HTR-8/SVneo (cell line): ENCODE measurements around the gene DCXR.

ENCODE experiments used
- DNase-seq: peaks from one replicate; pipeline ENCODE4 v3.0.0; 2011; ENCODE audit warnings: low spot score, mixed read lengths; ENCODE audit not compliant: insufficient read length
- FAIRE-seq: peaks from 2 replicates; lab custom pipeline; 2011; peaks lifted over from hg19 to GRCh38; lab: Jason Lieb, UNC

Gene DCXR

DNA sequence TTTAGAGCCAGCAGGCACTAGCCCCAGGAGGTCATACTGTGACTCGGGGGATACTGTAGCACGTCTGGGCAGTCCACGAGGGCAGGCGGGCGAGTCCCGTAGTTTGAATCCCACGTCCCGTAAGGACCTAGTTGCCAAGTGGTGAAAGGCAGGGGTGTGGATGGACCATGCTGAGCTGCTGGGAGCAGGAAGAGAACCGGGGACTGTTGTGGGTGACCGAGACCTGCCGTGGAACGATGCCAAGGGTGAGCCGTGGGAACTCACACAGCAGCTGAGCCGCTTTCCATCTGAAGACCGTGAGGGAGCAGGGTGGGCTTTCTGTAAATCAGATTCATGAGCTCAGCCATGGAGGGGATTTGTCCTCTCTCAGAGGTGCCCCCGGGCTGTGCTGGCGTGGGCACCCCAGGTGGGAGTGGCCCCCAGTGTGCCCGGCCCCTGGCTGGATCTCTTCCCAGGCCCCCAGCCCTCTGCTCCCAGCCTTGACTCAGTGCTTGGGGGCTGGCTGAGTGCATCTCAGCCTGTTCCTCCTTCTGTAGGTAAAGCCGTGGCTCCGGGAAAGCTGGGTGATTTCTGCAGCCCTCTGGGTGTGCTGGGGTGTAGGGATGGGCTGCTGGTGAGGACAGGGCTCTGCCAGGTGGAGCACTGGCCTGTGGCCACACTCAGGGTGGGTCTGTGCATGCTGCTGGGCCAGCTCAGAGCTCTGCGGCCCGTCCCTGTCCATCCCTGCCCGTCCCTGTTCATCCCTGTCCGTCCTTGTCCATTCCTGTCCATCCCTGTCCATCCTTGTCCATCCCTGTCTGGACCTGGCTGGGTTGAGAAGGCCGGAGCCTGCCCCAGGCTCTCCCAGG is 46.4 kb downstream of the DCXR start:
- DNase-seq (no peak), FAIRE-seq (no peak)

DNA sequence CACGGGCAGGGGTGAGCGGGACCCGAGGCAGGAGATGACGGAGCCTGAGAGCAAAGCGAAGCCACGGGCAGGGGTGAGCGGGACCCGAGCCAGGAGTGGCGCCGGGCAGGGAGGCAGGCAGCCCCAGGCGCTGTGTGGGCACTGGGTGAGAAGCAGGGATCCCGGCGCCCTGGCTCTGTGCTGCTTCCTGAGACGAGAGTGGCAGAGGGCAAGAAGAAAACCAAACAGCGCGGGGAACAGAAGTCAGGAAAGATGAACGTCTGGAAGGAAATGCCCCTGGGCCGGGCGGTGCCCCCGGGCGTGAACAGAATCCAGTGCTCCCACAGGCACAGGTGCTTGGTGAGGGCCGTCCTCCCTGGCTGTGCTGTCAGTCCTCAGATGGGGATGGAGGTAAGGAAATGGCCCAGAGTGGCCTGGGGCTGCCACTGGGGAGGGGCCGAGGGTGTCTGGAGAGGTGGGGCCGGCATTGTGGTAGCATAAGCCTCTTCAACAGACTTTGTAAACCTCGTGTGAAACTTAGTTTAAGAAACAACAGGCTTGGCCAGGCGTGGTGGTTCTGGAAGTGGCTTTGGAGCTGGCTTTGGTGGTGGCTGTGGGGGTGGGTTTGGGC is 50.2 kb downstream of the DCXR start:
- FAIRE-seq (no peak), DNase-seq (no peak)

DNA sequence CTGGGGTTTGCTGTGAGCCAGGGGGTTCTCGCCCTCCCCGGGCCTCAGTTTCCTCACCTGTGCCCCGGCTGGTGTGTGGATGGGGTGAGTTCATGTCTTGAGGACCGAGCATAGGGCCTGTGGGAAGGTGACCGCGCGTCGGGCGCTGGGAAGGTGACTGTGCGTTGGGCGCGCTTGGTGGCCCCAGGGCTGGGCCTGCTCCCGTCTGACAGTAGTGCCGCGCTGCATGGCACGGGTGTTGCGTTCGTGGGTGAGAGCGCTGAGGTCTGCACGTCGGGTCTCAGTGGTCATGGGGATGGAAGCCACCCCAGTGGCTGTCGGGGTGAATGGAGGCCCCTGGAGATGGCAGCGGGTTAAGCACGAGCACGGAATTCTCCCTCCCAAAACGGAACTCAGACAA is 50.9 kb downstream of the DCXR start:
- DNase-seq, result no peak
- FAIRE-seq, result no peak
